GM10266 (cell line): ENCODE data around the gene SLC9A1.

Experiments
- DNase-seq: peaks from one replicate; pipeline ENCODE4 v3.0.0; 2012; ENCODE audit errors: extremely low spot score
- CTCF ChIP-seq: IDR thresholded peaks from 2 replicates; pipeline ENCODE4 v1.5.1; 2012; ENCODE audit warnings: mild to moderate bottlenecking, low read depth; ENCODE audit not compliant: control insufficient read depth, insufficient read depth; ENCODE audit errors: missing control alignments

SLC9A1 gene

DNA sequence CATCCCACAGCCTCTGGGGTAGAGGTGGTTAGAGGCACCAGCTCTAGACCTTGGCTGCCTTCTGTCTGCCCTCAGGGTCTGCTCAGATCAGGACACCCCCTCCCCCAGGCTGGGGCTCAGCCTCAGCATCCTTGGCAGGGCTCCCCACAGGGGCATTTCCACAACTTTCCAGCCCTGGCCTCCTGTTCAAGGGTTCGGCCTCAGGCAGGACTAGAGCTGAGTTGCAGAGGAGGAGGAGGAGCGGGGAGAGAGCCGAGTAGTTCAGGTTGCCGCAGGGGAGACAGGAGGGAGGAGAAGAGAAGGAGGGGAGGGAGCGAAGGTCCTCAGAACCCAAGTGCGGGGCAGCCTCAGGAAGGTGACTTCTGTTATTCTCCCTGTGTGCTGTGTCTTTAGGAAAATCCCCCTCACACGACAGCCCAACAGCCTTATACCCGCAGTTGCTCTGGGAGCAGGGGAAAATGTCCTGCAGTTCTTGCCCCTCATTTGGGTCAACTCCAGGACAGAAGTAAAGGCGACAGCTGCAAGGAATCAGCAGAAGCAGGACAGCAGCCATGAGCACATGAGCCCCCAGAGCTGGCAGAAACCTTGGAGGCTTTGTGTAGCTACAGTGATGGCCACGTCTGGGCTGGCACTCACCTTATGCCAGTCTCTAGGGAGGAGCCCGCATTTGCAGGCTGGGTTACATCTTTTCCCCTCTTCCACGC is 95.8 kb downstream of the SLC9A1 start:
- no peak for TF ChIP-seq CTCF
- DNase-seq, result no peak

DNA sequence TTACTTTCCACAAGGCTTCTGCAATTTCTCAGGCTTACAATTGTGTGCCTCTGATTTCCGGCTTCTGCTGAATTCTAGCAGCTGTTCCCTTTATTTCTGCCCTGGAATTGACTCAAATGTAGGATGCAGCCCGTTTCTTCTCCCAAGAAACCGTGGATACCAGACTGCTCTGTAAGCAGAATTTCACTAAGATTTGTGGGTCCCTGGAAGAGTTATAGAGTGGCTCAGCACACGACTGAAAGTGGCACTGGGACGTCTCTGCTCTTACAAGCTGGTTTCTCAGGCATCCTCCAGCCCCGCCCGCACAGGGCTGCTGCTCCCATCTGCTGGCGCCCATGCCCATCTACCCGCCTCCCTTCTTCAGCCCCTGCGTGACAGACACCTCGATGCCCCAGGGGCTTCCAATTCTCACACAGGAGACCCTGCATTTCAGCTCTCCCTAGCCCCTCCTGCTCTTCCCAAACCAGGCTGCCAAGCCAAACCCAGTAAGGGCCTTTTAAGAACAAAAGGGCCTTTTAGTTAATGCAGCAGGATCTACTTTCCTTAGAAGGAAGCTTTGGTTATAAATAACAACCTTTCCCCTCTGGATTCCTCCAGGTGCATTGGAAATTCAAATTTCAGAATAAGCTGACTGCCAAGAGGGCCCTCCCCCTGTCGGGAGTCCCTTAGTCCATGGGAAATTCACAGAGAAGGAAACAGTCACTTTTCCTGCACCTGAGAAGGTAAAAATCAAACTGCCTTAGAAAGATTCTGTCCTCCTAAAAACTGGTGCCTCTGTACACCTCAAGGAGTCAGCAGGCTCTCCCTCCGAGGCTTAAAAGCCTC is 96.9 kb downstream of the SLC9A1 start:
- TF ChIP-seq CTCF, result no peak
- no peak for DNase-seq

DNA sequence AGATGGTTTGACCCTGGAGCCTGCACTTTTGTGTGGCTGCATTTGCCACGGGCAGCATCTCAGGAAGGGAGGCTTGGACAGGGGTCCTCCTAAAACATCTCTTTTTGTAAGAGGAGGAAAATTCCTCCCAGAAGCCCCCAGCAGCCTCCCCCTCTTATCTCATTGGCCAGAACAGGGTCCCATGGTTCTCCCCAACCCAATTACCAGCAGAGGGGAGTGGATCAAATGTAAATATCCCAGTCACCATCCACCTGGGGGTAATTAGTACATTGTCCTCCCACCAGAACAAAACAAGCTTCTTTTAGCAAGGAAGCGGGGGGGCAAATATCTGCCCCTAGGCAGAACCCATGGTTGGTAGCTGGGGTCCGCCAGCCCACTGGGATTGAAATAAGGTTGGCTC is 97.5 kb downstream of the SLC9A1 start:
- no peak for DNase-seq

DNA sequence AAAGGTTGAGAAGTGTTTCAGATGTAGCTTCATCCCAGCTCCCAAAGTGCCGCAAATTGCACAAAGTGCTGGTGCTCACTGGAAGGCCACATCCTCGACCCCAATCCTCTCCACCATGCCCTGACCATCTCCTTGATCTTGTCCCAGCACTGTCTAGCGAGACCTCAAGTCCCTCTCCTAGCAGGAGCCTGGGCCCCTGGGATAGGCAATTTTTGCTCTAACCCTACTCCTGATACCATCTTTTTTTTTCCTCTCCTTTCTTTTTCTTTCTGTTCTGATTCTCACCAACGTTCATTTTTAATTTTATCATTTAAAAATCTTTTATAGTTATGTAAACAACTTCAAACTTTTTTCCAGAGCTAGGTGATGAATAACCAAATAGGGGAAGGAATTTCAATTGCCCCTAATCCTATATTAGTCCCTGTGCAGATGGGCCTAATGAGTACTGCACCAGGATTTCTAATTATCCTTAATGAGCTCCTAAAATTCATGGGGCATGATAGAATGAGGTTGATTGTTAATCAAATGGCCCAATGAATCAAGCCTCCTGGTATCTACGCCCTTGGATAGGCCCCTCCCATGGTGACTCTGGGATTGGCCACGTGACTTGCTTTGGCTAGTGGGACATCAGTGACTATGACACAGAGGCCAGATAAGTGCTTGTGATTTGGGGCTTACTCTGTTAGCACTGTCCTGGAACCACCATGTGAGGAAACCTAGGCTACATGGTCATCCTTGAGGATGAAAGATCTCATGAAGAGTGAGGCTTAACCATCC is 100.8 kb downstream of the SLC9A1 start:
- no peak for DNase-seq
- TF ChIP-seq CTCF, result no peak

More for the DNA sequence above, 97.5 kb downstream of the SLC9A1 start:
- no peak for TF ChIP-seq CTCF

DNA sequence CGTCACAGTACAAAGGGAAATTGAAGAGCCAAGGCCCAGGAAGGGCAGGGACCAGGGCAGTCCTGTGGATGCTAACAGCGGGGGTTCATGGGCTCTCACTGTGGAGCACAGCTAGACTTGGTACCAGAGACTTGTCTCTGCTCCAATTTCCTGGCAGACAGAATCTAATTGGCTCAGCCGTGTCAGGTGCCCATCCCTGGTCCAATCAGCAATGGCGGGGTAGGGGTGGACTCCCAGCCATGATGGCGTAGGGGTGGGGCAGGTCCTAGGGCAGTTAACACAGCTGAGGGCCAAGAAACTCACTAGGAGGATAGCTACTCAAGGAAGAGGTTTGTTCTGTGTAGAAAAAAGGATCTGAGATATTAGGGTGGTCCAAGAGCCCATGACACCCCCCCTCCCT is 102.4 kb downstream of the SLC9A1 start:
- no peak for TF ChIP-seq CTCF

DNA sequence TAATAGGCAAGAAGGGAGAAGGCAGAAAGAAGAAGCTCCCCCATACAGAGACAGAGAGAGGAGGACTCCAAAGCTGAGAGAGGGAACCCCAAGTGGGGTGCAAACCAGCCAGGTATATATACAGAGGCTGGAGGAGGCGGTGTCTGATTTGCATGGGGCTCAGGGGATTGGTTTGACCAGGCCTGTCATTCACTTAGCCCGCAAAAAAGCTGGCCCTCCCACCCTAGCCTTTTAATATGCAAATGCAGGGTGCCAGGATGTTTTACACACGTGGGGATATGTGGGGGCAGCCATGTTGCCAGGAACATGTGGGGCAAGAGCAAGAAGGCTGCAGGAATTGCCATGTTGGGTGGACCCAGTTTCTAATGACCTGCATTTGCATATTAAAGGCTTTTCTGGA is 105.3 kb downstream of the SLC9A1 start:
- DNase-seq, result no peak
- no peak for TF ChIP-seq CTCF

More for the DNA sequence above, 102.4 kb downstream of the SLC9A1 start:
- DNase-seq, result no peak

GRCh38 chr1:27049100-27049499 is 105.8 kb downstream of the SLC9A1 start:
- TF ChIP-seq CTCF, result no peak
- no peak for DNase-seq
